Measurements from ENCODE around the gene NFXL1.
"Not testable (repeated sequence)": the region's sequence is repeated elsewhere in the genome, so short reads cannot be mapped to it uniquely, and the experiment has no call there.

NFXL1 gene

DNA sequence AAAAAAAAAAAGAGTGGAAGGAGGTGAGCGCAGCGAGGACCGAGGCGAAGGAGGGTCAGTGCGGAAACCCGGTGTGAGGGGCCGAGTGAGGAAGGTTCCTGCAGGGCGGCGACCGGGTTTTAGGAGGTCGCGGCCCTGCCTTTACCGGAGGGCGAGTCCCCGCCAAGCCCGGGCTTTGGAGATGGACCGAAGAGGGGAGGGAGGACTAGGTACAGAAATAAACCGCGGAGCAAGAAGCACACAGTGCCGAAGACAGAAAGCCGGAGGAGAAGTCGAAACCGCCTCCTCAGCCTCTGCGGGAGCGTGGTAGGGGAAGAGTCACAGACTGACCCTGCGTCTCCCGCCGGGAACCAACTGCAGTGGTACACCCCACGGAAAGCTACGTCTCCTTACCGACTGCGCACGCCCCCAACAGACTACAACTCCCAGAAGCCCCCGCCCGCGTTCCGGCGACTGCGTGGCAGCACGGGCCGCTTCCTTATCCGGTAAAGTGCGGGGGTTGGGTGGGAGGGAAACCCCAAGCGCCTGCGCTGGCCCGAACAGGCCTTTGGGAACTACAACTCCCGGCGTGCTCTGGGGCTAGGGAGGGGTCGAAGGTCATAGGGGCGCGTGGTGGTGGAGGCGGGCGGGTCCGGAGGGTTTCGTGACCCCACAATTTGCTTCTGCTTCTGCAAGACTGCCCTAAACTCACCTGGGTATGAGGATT, at the start of gene NFXL1:
NFXL1 (minus strand) TSS at position 364 of the 706 bp plus-strand sequence. CDS start 380 bp downstream, outside the sequence.
- Histone ChIP-seq H3K36me3 (ENCODE audit: insufficient read depth, low read length) (peaks cover 5% of the 10 kb centered on the region), H3K27me3 (ENCODE audit: insufficient read depth, low read length) (no peaks in the 10 kb centered on the region), H2AFZ (ENCODE audit: low read depth, low read length) (peak within 1 kb of the TSS; percentile 94), H3K4me3 (ENCODE audit: low read length) (peak within 1 kb of the TSS; percentile 91), H3K9me3 (ENCODE audit: low read length) (no peaks in the 10 kb centered on the region), H3K4me1 (ENCODE audit: insufficient read depth, low read length) (peaks cover 9% of the 10 kb centered on the region)

DNA sequence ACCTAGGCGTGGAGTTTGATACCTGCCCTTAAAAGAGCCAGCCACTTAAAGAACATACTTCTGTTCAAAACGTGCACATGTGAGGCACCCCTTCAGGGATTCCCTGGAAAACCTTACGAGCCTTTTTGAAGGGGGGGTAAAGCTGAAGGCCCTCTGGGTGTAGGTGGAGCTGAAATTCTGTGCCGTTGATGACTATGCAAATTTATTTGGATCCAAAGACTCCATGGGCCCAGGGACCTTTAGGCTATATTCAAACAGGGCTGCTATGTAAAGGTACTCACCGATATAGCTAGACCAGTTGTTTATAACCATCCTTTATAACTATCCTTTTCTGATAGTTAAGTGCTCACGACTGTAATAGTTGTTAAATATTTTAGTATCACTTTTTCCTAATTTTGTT, 40.3 kb upstream of the NFXL1 start:
- H3K4me1 ChIP-seq (ENCODE audit: insufficient read depth, low read length) = no peaks in the 10 kb centered on the region
- H3K36me3 ChIP-seq (ENCODE audit: insufficient read depth, low read length) = no peaks in the 10 kb centered on the region
- H3K9me3 ChIP-seq (ENCODE audit: low read length) = no peaks in the 10 kb centered on the region
- H2AFZ ChIP-seq (ENCODE audit: low read depth, low read length) = no peak overlapping the region
- no peak overlapping the region for H3K4me3 ChIP-seq (ENCODE audit: low read length)
- no peaks in the 10 kb centered on the region for H3K27me3 ChIP-seq (ENCODE audit: insufficient read depth, low read length)

DNA sequence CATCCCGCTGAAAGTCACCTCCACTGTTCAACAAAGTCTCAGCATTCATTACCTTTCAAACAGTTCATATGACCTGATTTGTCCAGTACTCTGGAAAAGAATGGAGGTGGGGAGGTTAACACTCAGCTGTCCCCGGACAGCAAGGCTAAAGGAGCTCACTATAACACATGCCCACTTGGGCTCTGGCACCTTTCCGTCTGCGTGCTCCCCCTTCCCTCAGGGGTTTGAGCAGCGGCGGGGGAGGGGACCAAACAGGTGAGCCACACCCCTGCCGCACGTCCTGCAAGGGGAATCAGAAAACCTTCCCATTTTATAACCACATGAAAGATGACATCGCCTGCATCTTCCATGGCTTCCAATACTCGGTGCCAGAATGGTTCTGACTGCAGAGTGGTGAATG, 39.9 kb upstream of the NFXL1 start:
- H3K4me3 ChIP-seq (ENCODE audit: low read length) = no peak overlapping the region
- H2AFZ ChIP-seq (ENCODE audit: low read depth, low read length) = no peak overlapping the region
- H3K4me1 ChIP-seq (ENCODE audit: insufficient read depth, low read length) = no peaks in the 10 kb centered on the region
- H3K27me3 ChIP-seq (ENCODE audit: insufficient read depth, low read length) = no peaks in the 10 kb centered on the region
- no peaks in the 10 kb centered on the region for H3K9me3 ChIP-seq (ENCODE audit: low read length)
- H3K36me3 ChIP-seq (ENCODE audit: insufficient read depth, low read length) = no peaks in the 10 kb centered on the region

DNA sequence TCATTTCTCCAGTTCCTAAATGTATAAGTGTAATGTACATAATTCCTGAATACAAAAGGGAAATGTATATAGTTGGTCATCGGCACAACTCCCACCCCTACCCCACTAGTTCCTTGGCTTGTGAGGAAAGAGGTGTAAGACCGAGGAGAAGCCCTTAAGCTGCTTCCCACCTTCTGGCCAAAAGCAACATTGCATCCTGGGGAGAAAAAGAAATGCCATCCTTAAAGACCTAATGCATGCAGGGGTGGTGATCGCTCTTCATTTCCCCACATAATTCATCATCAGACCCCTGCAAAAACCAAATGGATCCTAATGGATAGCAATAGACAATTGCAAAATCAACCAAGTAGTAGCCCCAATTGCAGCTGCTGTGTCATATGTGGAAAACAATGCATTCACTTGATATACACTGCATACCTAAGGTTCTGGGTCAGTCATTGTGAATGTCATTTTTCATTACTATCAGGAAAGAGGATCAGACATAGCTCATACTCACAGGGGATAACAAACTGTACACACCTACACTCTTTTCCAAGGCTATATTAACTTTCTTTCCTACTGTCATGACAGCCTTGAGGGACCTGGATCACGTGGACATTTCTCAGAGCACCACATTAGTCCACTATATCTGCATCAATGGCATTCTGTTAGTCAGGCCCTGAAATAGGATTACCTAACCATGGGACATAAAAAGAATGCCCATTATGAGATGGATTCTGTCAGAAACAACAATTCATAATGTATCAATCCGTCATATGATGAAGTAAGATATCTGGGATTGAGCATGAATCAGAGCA, 31.7 kb upstream of the NFXL1 start:
- Histone ChIP-seq H3K36me3 (ENCODE audit: insufficient read depth, low read length) (no peaks in the 10 kb centered on the region), H3K27me3 (ENCODE audit: insufficient read depth, low read length) (peaks cover 4% of the 10 kb centered on the region), H3K4me1 (ENCODE audit: insufficient read depth, low read length) (no peaks in the 10 kb centered on the region), H3K9me3 (ENCODE audit: low read length) (no peaks in the 10 kb centered on the region), H2AFZ (ENCODE audit: low read depth, low read length) (no peak overlapping the region), H3K4me3 (ENCODE audit: low read length) (no peak overlapping the region)

DNA sequence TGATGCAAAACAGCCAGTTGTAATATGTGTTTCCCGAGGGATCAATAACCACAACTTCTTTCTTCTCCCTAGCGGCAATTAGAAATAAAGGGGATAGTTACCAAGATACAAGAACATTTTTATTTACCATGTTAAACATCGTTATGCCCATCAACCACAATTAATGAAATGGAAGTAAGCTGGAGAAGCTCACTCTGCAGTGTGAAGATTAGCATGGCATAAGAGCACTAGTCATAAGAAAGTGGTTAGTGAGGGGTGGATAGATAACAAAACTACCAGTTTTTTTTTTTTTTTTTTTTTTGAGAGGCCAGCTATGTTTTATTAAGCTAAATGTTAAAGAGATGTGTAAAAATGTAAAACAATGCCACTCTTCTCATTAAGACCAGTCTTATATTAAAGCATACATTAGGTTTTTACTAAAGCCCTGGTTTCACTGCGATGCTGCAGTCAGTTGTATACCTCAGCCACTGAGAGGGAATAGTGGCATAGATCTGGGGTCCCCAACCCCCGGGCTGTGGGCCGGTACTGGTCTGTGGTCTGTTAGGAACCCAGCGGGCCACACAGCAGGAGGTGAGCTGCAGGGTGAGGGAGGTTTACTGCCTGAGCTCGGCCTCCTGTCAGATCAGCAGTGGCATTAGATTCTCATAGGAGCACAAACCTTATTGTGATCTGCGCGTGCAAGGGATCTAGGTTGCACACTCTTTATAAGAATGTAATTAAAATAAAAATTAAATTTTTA, 27.9 kb upstream of the NFXL1 start:
- no peak overlapping the region for H2AFZ ChIP-seq (ENCODE audit: low read depth, low read length)
- no peak overlapping the region for H3K4me3 ChIP-seq (ENCODE audit: low read length)
- H3K9me3 ChIP-seq (ENCODE audit: low read length) = no peaks in the 10 kb centered on the region
- H3K27me3 ChIP-seq (ENCODE audit: insufficient read depth, low read length) = peaks cover 4% of the 10 kb centered on the region
- no peaks in the 10 kb centered on the region for H3K36me3 ChIP-seq (ENCODE audit: insufficient read depth, low read length)
- no peaks in the 10 kb centered on the region for H3K4me1 ChIP-seq (ENCODE audit: insufficient read depth, low read length)

DNA sequence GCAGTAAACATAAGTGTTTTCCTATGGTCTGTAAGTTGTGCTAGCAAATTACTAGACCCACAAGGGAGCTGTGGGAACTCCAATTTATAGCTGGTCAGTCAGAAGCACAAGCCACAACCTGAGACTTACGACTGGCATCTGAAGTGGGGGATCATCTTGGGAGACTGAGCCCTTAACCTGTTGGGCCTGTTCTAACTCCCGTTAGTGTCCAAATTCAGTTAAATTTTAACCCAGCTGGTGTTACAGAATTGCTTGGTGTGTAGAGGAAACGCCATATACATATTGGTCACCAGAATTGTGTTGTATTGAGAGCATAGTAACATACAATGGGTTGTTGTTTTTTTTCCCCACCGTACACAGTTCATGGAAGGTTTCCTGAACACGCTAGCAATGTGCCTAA, 25.1 kb upstream of the NFXL1 start:
- Histone ChIP-seq H3K36me3 (ENCODE audit: insufficient read depth, low read length) (no peaks in the 10 kb centered on the region), H3K9me3 (ENCODE audit: low read length) (no peaks in the 10 kb centered on the region), H3K4me1 (ENCODE audit: insufficient read depth, low read length) (no peaks in the 10 kb centered on the region), H2AFZ (ENCODE audit: low read depth, low read length) (no peak overlapping the region), H3K4me3 (ENCODE audit: low read length) (no peak overlapping the region), H3K27me3 (ENCODE audit: insufficient read depth, low read length) (peaks cover 2% of the 10 kb centered on the region)

DNA sequence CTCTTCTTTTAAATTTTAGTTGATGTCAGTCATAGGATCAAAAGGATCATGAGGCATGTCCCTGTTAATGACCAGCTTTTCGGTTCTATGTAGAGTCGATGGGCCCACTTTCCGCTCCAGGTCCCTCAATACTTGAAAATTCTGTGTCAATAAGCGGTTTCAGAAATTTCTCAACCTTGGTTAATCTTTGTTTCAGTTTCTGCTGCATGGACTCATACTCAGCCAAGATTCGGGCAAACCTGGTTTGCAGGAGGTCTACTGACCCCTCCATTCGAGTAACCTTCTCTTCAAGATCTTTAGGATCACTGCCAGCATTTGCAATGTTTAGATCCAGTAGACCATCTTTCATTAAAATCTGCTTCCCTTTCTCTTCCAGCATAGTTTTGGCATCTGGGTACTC, 22.0 kb upstream of the NFXL1 start:
- no peaks in the 10 kb centered on the region for H3K36me3 ChIP-seq (ENCODE audit: insufficient read depth, low read length)
- H3K27me3 ChIP-seq (ENCODE audit: insufficient read depth, low read length) = no peaks in the 10 kb centered on the region
- H2AFZ ChIP-seq (ENCODE audit: low read depth, low read length) = no peak overlapping the region
- peaks cover 3% of the 10 kb centered on the region for H3K9me3 ChIP-seq (ENCODE audit: low read length)
- no peaks in the 10 kb centered on the region for H3K4me1 ChIP-seq (ENCODE audit: insufficient read depth, low read length)
- H3K4me3 ChIP-seq (ENCODE audit: low read length) = no peak overlapping the region

DNA sequence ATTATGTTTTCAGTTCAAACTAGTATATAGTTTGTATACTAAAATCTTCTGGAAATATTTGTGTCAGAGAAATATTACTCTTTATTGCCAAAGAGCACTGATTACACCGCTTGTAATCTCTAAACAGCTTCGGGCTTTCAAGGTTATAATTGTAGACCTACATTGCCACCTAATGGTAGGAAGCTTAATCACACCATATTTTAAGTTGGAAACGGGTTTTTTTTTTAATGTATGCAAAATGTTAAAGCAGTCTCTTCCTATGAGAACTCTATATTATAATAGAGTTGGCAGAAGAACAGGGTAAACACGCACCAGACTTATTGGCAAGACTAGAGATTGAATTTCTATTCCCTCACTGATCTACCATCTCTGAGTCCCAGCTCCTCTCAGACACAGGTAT, 19.5 kb upstream of the NFXL1 start:
- H2AFZ ChIP-seq (ENCODE audit: low read depth, low read length) = no peak overlapping the region

DNA sequence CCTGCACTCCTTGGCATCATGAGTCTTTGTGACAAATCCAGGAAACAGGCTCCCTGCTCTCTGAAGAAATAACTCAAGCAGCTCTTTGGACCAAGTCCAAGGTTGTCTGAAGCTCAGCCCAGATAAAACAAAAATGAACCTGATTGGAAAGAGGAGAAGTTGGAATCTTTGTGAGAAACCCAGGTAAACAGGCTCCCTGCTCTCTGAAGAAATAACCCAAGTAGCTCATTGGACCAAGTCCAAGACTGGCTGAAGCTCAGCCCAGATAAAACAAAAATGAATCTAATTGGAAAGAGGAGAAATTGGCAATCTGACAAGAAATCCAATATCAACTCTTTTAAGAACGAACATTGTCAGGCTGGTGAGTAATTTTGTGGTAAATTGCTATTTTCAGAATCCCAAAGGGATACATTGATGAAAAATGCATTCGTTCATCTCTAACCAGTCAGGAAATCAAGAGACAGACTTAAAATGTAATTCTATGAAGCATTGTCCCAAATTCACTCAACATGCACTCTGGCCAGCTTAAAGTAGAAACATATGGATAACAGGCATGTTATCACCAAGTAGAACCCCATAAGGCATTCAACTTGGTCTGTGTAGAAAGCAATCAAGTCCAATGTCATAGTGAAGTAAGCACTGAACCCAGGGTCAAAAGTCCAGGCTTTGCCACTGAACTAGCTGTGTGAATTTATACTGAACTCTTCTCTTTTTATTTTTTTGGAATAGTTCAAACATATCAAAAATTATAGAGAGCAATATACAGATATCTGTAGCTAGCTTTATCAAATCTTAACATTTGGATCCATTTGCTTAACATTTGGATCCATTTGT, 16.8 kb upstream of the NFXL1 start:
- Histone ChIP-seq H3K4me1 (ENCODE audit: insufficient read depth, low read length) (peaks cover 3% of the 10 kb centered on the region), H3K27me3 (ENCODE audit: insufficient read depth, low read length) (no peaks in the 10 kb centered on the region), H3K4me3 (ENCODE audit: low read length) (no peak overlapping the region), H3K36me3 (ENCODE audit: insufficient read depth, low read length) (no peaks in the 10 kb centered on the region), H3K9me3 (ENCODE audit: low read length) (peaks cover 3% of the 10 kb centered on the region), H2AFZ (ENCODE audit: low read depth, low read length) (no peak overlapping the region)

More for the DNA sequence above, 19.5 kb upstream of the NFXL1 start:
- Histone ChIP-seq H3K4me3 (ENCODE audit: low read length) (no peak overlapping the region), H3K27me3 (ENCODE audit: insufficient read depth, low read length) (no peaks in the 10 kb centered on the region), H3K36me3 (ENCODE audit: insufficient read depth, low read length) (no peaks in the 10 kb centered on the region), H3K4me1 (ENCODE audit: insufficient read depth, low read length) (no peaks in the 10 kb centered on the region), H3K9me3 (ENCODE audit: low read length) (peaks cover 3% of the 10 kb centered on the region)

DNA sequence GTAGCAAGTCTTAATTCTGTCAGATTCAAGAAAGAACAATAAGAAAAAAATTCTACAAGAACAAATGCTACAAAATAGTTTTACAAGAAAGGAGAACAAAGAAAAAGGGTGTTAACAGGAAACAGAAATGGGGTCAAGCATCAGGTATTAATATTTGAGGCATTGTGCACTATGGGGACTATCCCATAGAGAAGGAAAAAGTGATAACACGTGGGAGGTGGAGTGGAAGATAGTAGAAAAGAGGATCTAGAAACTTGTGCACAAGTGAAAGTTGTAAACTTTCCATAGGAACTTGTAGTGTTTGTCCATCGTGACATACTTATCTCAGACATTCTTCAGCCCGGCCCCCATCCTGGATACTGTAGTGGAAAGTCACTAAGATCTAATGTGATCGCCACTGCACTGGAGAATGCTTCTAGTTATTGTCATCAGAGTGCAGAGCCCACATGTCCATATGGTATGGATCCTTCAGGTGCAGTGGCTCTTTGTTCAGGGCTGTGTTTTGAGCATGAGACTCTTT, 15.4 kb upstream of the NFXL1 start:
- Histone ChIP-seq H3K4me3 (ENCODE audit: low read length) (no peak overlapping the region), H3K4me1 (ENCODE audit: insufficient read depth, low read length) (peaks cover 3% of the 10 kb centered on the region), H3K27me3 (ENCODE audit: insufficient read depth, low read length) (no peaks in the 10 kb centered on the region), H2AFZ (ENCODE audit: low read depth, low read length) (no peak overlapping the region), H3K36me3 (ENCODE audit: insufficient read depth, low read length) (no peaks in the 10 kb centered on the region), H3K9me3 (ENCODE audit: low read length) (peaks cover 3% of the 10 kb centered on the region)

DNA sequence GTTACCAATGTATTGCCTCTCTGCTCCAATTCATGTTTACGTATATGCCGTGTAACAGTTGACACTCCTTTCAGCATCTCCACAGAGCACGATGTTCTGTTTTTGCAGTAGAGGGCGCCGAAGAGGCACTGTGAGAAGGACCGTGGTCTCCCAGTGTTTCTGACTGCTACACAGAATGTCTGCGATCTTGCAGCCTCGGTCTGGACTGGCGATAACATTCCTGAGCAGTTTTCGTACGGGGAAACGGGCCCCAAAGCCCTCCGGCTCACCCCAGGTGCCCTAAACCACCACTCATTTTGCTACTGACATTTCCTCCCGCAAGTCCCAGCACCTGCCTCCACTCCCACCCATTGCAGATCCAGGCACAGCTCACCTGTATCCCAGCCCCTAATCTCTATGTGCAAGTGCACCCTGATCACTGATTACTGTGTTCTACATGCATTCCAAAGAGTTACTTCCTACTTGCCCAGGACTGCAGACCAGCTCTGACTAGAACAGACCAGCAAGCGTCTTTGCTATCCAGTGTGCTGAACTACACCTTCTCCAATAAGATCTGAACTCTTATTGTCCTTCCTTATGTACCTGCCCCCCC, 12.4 kb upstream of the NFXL1 start:
- Histone ChIP-seq H3K36me3 (ENCODE audit: insufficient read depth, low read length) (no peaks in the 10 kb centered on the region), H3K9me3 (ENCODE audit: low read length) (no peaks in the 10 kb centered on the region), H3K27me3 (ENCODE audit: insufficient read depth, low read length) (peaks cover 2% of the 10 kb centered on the region), H3K4me1 (ENCODE audit: insufficient read depth, low read length) (peaks cover 3% of the 10 kb centered on the region), H3K4me3 (ENCODE audit: low read length) (peak overlapping the region; percentile 19), H2AFZ (ENCODE audit: low read depth, low read length) (no peak overlapping the region)

DNA sequence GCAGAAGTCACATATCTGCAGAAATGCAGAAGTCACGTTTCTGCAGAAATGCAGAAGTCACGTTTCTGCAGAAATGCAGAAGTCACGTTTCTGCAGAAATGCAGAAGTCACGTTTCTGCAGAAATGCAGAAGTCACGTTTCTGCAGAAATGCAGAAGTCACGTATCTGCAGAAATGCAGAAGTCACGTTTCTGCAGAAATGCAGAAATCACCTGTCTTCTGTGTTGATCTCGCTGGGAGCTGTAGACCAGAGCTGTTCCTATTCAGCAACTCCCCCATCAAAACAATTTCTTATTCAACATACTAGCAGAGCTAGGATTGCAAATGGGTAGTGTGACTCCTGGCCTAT, 8.9 kb upstream of the NFXL1 start:
- H3K4me3 ChIP-seq (ENCODE audit: low read length); H3K4me1 ChIP-seq (ENCODE audit: insufficient read depth, low read length); H3K27me3 ChIP-seq (ENCODE audit: insufficient read depth, low read length); H3K36me3 ChIP-seq (ENCODE audit: insufficient read depth, low read length); H3K9me3 ChIP-seq (ENCODE audit: low read length); H2AFZ ChIP-seq (ENCODE audit: low read depth, low read length): not testable (repeated sequence)

Measured in neuron (in vitro differentiated cells).